MM.1S (cell line): ENCODE data around the gene POFUT2.
"Not testable (repeated sequence)": the region's sequence is repeated elsewhere in the genome, so short reads cannot be mapped to it uniquely, and the experiment has no call there.

Source experiments
- DNase-seq: peaks from one replicate; pipeline ENCODE4 v3.0.0-alpha.2; 2015
- H2AFZ ChIP-seq: fragments of 300-600 bp; sonication (generic); 2 replicates; pipeline ENCODE4 v1.6.0; 2016; ENCODE audit warnings: antibody characterized with exemption, low read length
- H3F3A ChIP-seq: fragments of 300-600 bp; sonication (generic); 2 replicates; pipeline ENCODE4 v1.6.1; 2016; ENCODE audit warnings: mild to moderate bottlenecking, antibody characterized with exemption, low read length, moderate library complexity, mixed read lengths; ENCODE audit not compliant: insufficient read depth
- H3K27ac ChIP-seq: fragments of 300-600 bp; sonication (generic); 2 replicates; pipeline ENCODE4 v1.5.1; 2016; ENCODE audit warnings: mild to moderate bottlenecking, low read length
- H3K27me3 ChIP-seq: fragments of 300-600 bp; sonication (generic); replicated peaks from 2 replicates; pipeline ENCODE4 v1.6.0; 2016; ENCODE audit warnings: low read length; ENCODE audit not compliant: insufficient read depth
- H3K36me3 ChIP-seq: fragments of 300-600 bp; sonication (generic); replicated peaks from 2 replicates; pipeline ENCODE4 v1.6.1; 2016; ENCODE audit warnings: mild to moderate bottlenecking, low read length, mixed read lengths; ENCODE audit not compliant: insufficient read depth
- H3K4me1 ChIP-seq: fragments of 300-600 bp; sonication (generic); 2 replicates; pipeline ENCODE4 v1.6.1; 2016; ENCODE audit warnings: low read length, mixed read lengths
- H3K4me2 ChIP-seq: fragments of 300-600 bp; sonication (generic); 2 replicates; pipeline ENCODE4 v1.6.0; 2016; ENCODE audit warnings: low read depth, low read length
- H3K4me3 ChIP-seq: fragments of 300-600 bp; sonication (generic); 2 replicates; pipeline ENCODE4 v1.5.1; 2016; ENCODE audit warnings: low read length, mixed read lengths
- H3K79me2 ChIP-seq: fragments of 300-600 bp; sonication (generic); 2 replicates; pipeline ENCODE4 v1.6.1; 2016; ENCODE audit warnings: mixed run types, low read length, mixed read lengths
- H3K9ac ChIP-seq: fragments of 300-600 bp; sonication (generic); 2 replicates; pipeline ENCODE4 v1.6.1; 2016; ENCODE audit warnings: low read length, mixed read lengths
- H3K9me2 ChIP-seq: fragments of 300-600 bp; sonication (generic); replicated peaks from 2 replicates; pipeline ENCODE4 v1.6.1; 2016; ENCODE audit warnings: mild to moderate bottlenecking, low read length, mixed read lengths; ENCODE audit not compliant: insufficient read depth
- H3K9me3 ChIP-seq: fragments of 300-600 bp; sonication (generic); replicated peaks from 2 replicates; pipeline ENCODE4 v1.6.1; 2016; ENCODE audit warnings: mild to moderate bottlenecking, low read length, mixed read lengths; ENCODE audit not compliant: insufficient read depth
- H4K20me1 ChIP-seq: fragments of 300-600 bp; sonication (generic); 2 replicates; pipeline ENCODE4 v1.6.1; 2016; ENCODE audit warnings: mild to moderate bottlenecking, low read length, moderate library complexity, mixed read lengths; ENCODE audit not compliant: insufficient read depth
- CTCF ChIP-seq: fragments of 300-600 bp; sonication (generic); IDR thresholded peaks from 2 replicates; pipeline ENCODE4 v1.5.1; 2016; ENCODE audit warnings: antibody characterized with exemption, low read length, mixed read lengths
- EZH2 ChIP-seq: fragments of 300-600 bp; sonication (generic); optimal IDR thresholded peaks from 2 replicates; pipeline ENCODE3; 2017; ENCODE audit warnings: low read depth, mild to moderate bottlenecking, antibody characterized with exemption, low read length, mixed read lengths
- EZH2phosphoT487 ChIP-seq: fragments of 300-600 bp; sonication (generic); IDR thresholded peaks from 2 replicates; pipeline ENCODE4 v1.6.1; 2018; ENCODE audit warnings: antibody characterized with exemption, low read length

The POFUT2 gene

DNA sequence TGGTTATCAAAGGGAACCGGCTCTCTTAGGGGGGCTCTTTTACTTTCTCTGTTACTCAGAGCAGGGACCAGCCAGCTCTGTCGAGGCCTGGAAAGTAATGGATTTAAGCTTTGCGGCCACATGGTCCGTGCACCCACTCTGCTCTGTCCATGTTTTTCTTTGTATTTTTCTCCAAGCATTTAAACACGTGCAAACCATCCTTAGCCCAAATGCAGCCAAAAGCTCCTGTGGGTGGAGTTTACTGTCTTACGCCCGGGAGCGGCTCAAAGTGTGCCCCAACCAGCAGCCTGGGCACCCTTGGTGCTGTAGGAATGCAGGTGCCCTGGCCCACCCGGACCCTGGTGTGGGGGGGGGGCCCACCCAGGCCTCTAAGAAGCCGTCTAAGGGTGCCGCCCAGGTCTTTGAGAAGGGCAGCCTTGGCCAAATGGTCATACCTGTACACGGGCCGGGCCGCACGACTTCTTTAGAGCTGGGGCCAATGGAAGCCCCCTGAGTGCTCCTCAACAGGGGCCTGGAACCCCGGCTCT, 29.2 kb upstream of the POFUT2 start:
- Histone ChIP-seq H3K27ac (no peak overlapping the region), H3K27me3 (peaks cover 100% of the 10 kb centered on the region)

GRCh38 chr21:45315676-45316470, 28.2 kb upstream of the POFUT2 start:
- not testable (repeated sequence) for H3K4me1 ChIP-seq, H3K4me2 ChIP-seq, H3K9ac ChIP-seq, H3K9me3 ChIP-seq, H3K27ac ChIP-seq, H2AFZ ChIP-seq, H3K79me2 ChIP-seq, H4K20me1 ChIP-seq, DNase-seq, H3K9me2 ChIP-seq, H3F3A ChIP-seq, H3K4me3 ChIP-seq, H3K36me3 ChIP-seq
- peaks cover 100% of the 10 kb centered on the region for H3K27me3 ChIP-seq

More for the DNA sequence above, 29.2 kb upstream of the POFUT2 start:
- no peaks in the 10 kb centered on the region for H3K9me2 ChIP-seq
- H3K4me3 ChIP-seq = no peak overlapping the region
- no peak overlapping the region for H3K4me2 ChIP-seq
- no peaks in the 10 kb centered on the region for H3K9me3 ChIP-seq
- H3F3A ChIP-seq = no peaks in the 10 kb centered on the region
- no peak overlapping the region for H3K9ac ChIP-seq
- no peaks in the 10 kb centered on the region for H4K20me1 ChIP-seq
- no peaks in the 10 kb centered on the region for H3K79me2 ChIP-seq
- DNase-seq = no peak
- TF ChIP-seq EZH2 = no peak
- TF ChIP-seq EZH2phosphoT487 = no peak
- no peak for TF ChIP-seq CTCF
- H3K4me1 ChIP-seq = no peaks in the 10 kb centered on the region
- no peaks in the 10 kb centered on the region for H3K36me3 ChIP-seq
- no peak overlapping the region for H2AFZ ChIP-seq

GRCh38 chr21:45313682-45314081, 26.0 kb upstream of the POFUT2 start:
- TF ChIP-seq EZH2 (no peak), EZH2phosphoT487 (no peak), CTCF (no peak)
- Histone ChIP-seq H3K9ac (no peak overlapping the region), H4K20me1 (no peaks in the 10 kb centered on the region), H3K4me3 (no peak overlapping the region), H3K79me2 (no peaks in the 10 kb centered on the region), H3F3A (no peaks in the 10 kb centered on the region), H3K9me2 (no peaks in the 10 kb centered on the region), H3K36me3 (no peaks in the 10 kb centered on the region), H3K27me3 (peaks cover 100% of the 10 kb centered on the region), H3K27ac (no peak overlapping the region), H3K4me2 (no peak overlapping the region), H2AFZ (no peak overlapping the region), H3K9me3 (no peaks in the 10 kb centered on the region), H3K4me1 (no peaks in the 10 kb centered on the region)
- DNase-seq = no peak

DNA sequence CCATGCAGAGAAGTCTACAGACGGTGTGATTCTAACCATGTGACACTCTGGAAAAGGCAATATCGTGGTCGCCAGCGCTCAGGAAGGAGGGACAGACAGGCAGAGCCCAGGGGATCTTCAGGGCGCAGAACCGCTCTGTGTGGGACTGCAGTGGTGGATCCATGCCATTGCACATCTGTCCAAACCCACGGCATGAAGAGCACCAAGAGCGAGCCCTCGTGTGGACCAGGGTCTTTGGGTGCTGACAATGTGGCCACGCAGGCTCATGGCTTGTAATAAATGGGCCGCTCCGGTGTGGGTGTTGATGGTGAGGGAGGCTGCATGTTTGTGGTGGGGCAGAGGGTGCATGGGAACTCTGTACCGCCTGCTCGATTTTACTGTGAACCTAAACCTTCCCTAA, 25.3 kb upstream of the POFUT2 start:
- Histone ChIP-seq H2AFZ (no peak overlapping the region), H3K27me3 (peaks cover 100% of the 10 kb centered on the region), H3F3A (no peaks in the 10 kb centered on the region), H3K79me2 (no peaks in the 10 kb centered on the region), H3K36me3 (no peaks in the 10 kb centered on the region), H3K4me3 (no peak overlapping the region), H3K9me3 (no peaks in the 10 kb centered on the region), H3K4me1 (no peaks in the 10 kb centered on the region), H3K9ac (no peak overlapping the region), H3K4me2 (no peak overlapping the region), H3K9me2 (no peaks in the 10 kb centered on the region), H3K27ac (no peak overlapping the region), H4K20me1 (no peaks in the 10 kb centered on the region)
- no peak for TF ChIP-seq EZH2phosphoT487
- TF ChIP-seq CTCF = no peak
- TF ChIP-seq EZH2 = no peak
- no peak for DNase-seq
